ENCODE measurements around the gene MED9.

GRCh38 chr17:17446666-17447155 lies 30.1 kb upstream of the MED9 start:
- TF ChIP-seq ZBTB1 (tag by site-specific recombination; IDR thresholded peaks at IDR 0.05) (no peak), CTCF (tag by site-specific recombination; IDR thresholded peaks at IDR 0.05) (no peak)
